Stimulated activated CD4-positive, alpha-beta T cell treated with anti-CD3 and anti-CD28 coated beads, Interleukin-2, amount 100 ng/mL, for 4 hours (primary cell): ENCODE results near the gene MRPL43.

Experiments
- DNase-seq: peaks from one replicate; pipeline ENCODE4 v3.0.0-alpha.2; 2020; ENCODE audit warnings: low read depth

MRPL43 gene

GRCh38 chr10:101002456-101002855 is 15.2 kb upstream of the MRPL43 start:
- DNase-seq, result no peak

- DNase-seq, result no peak
Observed at GRCh38 chr10:101001659-101002035, 14.3 kb upstream of the MRPL43 start.

GRCh38 chr10:101000915-101001658 is 13.8 kb upstream of the MRPL43 start:
- no peak for DNase-seq

- DNase-seq, result no peak
Observed at GRCh38 chr10:101000127-101000914, 13.0 kb upstream of the MRPL43 start.

- no peak for DNase-seq
Observed at GRCh38 chr10:100999742-101000126, 12.4 kb upstream of the MRPL43 start, which contains the start of gene LZTS2. LZTS2 (plus strand) TSS chr10:100999808; CDS start chr10:101002539, 2,731 bp downstream.

GRCh38 chr10:100998991-100999741 is 11.9 kb upstream of the MRPL43 start:
- DNase-seq, result peak; percentile 68

- DNase-seq, result peak; percentile 60
Observed at GRCh38 chr10:100998183-100998990, 11.1 kb upstream of the MRPL43 start.

- DNase-seq, result peak; percentile 45
Observed at GRCh38 chr10:100997360-100998182, 10.3 kb upstream of the MRPL43 start.

- no peak for DNase-seq
Observed at GRCh38 chr10:100996678-100997359, 9.5 kb upstream of the MRPL43 start.

GRCh38 chr10:100995181-100995580 is 7.9 kb upstream of the MRPL43 start:
- DNase-seq, result no peak

- DNase-seq, result no peak
Observed at GRCh38 chr10:100993986-100994708, 6.8 kb upstream of the MRPL43 start.

GRCh38 chr10:100989088-100989487 is 1.8 kb upstream of the MRPL43 start:
- DNase-seq, result no peak

- no peak for DNase-seq
Observed at GRCh38 chr10:100988166-100988565, 869 bp upstream of the MRPL43 start.

GRCh38 chr10:100987685-100988049 is 370 bp upstream of the MRPL43 start:
- no peak for DNase-seq

GRCh38 chr10:100986623-100986951 is 710 bp downstream of the MRPL43 start:
- DNase-seq, result no peak

GRCh38 chr10:100985336-100985735 is 2.0 kb downstream of the MRPL43 start:
- no peak for DNase-seq

- DNase-seq, result no peak
Observed at GRCh38 chr10:100984672-100985177, 2.6 kb downstream of the MRPL43 start.

- no peak for DNase-seq
Observed at GRCh38 chr10:100983868-100984671, 3.2 kb downstream of the MRPL43 start.
